Stimulated activated CD8-positive, alpha-beta memory T cell treated with anti-CD3 and anti-CD28 coated beads, Interleukin-12 subunit alpha, Interleukin-12 subunit beta, amount 100 ng/mL, for 4 hours (primary cell): ENCODE data around the gene MAJIN.

Source experiments
- DNase-seq: peaks from one replicate; pipeline ENCODE4 v3.0.0-alpha.2; 2020; ENCODE audit warnings: low read depth

The MAJIN gene

DNA sequence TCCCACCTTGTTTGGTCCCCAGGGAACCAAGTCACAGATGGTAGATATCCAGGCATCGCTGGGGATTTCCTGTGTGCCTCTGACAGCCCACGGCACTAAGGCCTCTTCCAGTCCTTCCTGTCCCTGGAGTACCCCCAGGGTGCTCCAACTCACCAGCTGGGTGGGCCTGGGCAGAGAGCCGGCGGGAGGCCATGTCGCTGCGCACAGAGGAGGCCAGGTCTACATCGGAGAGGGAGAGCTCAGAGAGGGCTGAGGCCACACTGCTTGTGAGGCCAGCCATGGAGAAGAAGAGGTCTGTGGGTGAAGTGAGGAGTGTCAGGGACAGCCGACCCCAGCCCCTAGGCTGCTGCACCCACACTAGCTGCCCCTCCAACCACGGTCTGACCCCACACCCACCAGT is 60.2 kb downstream of the MAJIN start:
- no peak for DNase-seq

DNA sequence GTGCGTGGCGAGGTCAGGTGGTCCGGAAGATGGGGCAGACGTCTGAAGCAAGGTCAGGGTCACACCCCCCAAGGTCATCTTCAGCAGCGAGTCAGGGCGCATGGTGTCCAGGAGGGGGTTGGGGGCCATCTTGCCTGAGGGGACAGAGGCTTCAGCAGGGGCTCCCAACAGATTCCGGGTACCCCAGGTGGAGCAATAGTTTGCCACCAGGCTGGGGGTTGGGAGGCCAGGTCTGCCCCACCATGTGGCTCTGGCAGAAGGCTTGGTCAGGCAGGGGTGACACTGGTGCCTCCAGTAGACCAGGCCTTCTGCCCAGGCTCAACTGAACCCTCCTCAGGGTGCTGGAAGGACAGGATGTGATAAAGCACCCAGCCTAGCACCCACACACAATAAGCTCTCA is 60.8 kb downstream of the MAJIN start:
- DNase-seq: no peak

DNA sequence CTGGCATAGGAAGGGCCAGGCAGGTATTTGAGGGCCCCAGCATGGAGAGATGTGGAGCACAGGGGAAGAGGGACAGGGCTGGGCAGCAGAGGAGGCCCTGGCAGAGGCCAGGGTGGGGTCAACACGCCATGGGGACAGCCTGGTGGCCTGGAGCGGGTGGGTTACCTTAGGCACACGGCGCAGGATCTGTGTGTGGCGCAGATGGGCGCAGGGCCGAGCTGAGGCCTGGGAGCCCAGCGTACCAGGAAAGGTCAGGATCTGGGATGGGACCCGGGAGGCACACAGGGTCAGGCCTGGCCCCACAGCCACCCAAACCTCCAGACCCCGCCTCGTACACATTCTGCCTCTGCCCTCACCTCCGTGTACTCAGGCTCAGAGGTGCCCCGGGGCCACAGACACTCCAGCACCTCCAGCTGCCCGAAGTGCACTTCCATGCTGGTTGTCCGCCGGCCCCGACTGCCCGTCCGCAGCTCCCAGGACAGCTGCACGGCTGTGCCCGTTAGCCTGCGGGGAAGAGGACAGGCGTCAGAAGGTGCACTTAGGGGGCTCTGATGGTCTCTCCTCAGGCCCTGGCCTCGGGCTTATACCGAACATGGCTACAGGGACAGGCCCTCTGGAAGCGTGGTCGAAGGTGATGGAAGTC is 61.3 kb downstream of the MAJIN start:
- no peak for DNase-seq

DNA sequence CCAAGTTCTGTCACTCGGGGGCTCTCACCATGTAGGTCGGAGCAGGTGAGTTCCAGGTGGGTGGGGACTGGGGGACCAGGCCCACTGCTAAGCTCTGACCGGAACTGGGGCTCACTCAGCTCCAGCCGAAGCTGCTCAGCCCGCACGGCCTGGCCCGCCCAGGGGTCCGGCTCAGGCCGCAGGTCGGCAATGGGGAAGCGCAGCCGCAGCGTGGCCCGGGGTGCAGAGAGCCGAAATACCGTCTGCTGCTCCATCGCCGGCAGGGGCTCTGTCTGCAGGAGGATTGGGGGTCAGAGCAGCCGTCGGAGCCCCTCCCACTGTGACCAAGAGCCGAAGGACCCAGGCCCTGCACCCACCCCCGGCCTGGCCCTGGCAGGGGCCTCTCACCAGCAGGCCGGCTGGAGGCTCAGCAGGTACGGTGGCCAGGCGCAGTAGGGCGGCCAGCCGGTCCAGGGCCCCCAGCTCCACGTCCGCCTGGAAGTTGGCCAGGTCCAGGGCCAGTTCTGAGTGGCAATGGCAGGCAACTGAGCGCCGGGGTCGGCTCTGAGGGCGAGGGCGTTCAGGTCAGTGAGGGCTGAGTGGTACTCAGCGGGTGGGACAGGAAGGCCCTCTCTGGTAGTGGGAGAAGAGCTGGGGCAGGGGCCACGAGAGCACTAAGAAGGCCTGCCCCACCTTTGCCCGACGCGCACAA is 62.1 kb downstream of the MAJIN start:
- no peak for DNase-seq

DNA sequence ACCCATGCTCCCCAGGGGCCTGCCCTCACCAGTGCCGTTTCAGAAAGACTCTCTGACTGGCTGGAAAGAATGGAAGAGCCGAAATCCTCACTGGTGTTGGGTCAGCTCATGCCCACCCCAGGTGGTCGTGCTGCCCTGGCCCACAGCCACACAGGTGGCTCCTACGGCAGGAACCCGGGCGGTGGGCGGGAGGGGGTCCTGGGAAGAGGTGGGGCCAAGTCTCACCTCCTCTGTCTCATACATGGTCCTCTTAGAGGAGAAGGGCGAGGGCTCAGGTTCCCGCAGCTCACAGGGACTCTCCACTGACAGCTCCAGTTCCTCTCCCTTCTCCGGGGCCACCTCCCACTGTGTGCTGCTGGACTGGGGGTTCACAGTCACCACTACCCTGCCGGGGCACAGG is 63.1 kb downstream of the MAJIN start:
- DNase-seq: no peak

DNA sequence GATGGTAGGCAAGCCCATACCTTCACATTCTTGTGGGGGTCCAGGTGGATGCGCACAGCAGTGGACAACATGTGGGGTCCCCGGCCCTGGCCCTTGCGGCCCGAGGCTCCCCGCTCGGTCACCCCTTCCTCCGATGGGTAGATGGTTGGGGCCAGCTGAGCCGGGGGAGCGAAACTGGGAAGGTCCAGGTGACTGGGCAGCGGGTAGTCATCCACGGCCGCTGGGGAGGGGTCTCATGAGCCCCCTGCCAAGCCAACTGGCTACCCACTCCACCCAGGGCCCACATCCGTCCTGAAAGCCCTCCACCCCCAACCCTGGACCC is 65.6 kb downstream of the MAJIN start:
- DNase-seq: no peak

DNA sequence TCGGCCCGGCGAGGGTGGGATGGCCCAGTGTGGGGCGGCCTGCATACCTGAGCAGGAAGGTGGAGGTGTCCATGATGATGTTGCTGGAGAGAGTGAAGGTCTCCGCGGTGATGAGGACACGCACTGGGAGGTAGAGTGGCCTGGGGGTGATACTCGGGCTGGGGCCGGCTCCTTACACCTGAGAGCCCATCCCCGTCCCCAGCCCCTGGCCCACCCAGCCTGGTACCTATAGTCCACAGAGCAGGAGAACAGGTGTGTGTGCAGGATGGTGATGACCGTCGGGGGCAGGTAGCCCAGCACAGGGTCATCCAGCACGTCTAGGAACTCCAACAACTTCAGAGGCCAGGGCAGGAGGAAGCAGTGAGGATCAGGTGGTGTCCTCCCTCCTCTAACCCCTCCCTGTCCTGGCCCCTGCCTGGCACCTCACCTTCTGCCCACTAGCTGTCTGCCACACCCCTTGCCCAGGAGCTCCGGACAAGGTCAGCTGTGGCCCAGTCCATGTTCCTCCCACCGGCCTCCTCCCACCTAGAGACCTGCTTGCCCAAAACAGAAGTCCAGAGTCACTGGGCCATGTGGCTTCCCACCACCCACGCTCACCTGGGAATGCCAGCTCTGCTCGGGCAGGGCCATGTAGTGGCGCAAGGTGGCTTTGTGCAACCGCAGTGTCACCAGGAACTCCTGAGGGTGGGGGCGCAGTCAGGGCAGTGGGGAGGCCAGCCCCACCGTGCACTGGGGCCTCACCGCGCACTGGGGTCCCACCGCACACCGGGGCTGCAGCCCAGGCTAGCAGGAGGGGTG is 66.2 kb downstream of the MAJIN start:
- no peak for DNase-seq

DNA sequence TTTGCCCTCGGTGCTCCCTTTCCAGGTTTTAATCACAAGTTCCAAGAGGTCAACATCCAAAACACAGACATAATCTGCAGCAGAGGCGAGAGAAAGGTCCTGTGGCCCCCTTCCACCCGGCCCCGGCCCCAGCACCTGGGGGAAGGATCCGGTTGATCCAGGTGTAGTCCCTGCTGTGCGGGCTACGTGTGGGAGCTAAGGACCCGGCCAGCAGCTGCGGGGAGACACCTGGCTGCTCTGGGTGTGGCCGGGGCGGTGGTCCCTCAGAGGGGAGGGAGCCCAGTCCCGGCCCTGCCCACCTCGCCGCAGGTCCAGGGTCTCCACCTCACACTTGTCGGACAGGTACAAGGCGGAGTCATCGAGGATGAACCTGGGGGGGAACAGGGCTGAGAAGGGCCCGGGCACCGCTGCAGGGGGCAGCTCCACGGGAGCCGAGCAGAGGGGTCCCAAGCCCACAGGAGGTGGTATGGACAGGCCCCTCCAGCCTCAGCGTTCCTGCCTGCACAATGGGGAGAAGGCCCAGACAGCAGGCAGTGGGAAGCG is 68.5 kb downstream of the MAJIN start:
- no peak for DNase-seq

DNA sequence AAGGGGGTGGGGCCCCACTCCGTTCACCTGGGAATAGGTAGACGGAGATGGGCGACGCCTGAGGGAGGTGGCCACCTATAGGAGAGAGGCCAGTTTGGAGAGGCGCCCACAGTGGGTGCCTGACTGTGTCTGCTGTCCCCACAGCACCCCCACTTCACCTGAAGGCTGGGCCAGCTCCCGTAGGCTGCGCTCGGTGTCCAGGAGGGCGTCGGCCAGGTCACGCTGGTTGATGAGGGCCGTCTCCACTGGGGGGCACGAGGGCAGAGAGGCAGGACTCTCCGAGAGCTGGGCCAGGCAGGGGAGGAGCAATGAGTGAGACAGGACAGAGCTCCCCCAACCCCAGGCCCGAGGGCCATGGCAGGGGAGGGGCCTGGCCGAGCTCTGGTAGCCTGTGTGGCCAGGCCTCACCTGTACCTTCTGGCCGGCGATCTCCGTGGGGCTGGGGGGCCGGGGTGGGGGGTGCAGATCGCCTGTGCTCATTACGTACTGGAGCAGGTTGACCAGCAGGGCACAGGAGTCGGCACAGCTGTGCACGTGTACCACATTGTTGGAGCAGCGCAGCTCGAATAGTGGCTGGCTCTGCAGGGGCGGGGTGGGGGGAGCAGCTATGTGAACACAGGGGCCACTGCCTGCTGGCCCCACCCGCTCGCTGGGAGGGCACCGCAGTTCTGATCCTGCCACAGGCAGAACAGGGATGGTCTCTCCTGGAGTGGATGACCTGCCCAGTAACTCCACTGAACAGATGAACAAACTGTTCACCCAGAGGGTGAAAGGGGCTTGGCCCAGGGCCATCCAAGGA is 69.6 kb downstream of the MAJIN start:
- DNase-seq: no peak

DNA sequence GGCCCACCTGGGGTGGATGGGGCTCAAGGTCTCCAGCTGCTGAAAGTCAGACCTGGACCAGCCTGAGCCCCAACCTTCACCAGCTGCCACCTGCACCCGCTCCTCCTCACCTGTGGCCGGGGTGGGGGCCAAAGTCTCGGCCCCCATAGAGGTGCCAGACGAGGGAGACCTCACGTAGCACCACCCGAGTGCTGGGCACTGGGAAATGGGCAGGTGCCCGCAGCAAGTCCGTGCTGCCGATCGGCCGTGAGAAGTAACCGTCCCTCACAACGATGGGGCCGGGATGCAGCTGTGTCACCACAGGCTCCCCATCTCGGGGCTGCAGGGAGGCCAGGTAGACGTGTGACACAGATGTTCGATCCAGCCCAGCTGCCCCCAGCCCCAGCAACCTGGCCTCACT is 71.1 kb downstream of the MAJIN start:
- DNase-seq: no peak

DNA sequence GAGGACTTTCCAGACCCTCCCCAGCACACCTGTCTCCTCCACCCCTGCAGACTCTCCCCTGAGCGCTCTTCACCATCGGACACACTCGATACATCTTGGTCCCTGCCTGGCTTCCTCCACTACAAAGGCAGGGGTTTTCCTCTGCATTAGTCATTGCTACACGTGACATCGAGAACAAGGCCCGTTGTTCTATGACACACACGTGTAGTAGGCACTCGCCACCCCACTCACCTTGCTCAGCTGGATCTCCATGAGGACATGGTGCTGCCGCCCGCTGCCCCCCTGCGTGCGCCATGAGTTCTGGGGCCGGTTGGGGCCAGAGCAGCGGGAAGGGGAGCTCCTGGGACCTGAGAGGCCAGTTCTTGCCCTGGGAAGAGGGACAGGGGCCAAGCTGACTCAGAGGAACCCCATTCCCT is 71.6 kb downstream of the MAJIN start:
- no peak for DNase-seq

DNA sequence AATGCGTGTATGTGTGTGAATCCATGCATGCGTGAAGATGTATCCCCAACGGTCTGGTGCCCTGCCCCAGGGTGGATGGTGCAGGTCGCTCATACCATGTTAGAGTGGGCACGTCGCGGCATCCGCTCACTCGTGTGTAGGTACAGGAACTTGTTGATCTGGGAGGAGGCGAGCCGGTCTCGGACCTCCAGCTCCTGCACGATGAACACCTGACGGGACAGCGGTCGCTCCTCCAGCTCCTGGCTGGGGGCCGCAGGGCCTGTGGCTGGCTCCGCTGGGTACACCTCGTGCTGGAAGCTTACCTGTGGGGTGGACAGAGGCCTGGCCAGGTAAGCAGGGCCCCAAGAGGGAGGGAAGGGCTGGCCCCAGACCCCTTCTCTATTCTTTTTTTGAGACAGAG is 73.4 kb downstream of the MAJIN start:
- DNase-seq: no peak

DNA sequence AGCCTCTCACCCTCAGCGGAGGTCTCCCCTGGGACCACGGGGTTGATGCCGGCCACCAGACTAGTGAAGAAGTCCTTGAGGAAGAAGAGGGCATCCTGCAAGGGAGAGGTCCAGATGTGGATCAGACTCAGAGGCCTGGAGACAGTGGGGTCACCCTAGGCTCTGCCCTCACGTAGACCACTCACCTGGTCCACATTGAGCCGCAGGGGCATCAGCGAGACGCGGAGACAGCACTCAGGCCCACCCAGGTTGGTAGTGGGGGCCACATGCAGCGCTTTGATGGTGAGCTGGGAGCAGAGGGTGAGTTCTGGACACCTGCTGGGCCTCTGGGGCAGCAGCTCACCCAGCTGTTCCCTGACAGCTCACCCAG is 73.8 kb downstream of the MAJIN start:
- DNase-seq: no peak

DNA sequence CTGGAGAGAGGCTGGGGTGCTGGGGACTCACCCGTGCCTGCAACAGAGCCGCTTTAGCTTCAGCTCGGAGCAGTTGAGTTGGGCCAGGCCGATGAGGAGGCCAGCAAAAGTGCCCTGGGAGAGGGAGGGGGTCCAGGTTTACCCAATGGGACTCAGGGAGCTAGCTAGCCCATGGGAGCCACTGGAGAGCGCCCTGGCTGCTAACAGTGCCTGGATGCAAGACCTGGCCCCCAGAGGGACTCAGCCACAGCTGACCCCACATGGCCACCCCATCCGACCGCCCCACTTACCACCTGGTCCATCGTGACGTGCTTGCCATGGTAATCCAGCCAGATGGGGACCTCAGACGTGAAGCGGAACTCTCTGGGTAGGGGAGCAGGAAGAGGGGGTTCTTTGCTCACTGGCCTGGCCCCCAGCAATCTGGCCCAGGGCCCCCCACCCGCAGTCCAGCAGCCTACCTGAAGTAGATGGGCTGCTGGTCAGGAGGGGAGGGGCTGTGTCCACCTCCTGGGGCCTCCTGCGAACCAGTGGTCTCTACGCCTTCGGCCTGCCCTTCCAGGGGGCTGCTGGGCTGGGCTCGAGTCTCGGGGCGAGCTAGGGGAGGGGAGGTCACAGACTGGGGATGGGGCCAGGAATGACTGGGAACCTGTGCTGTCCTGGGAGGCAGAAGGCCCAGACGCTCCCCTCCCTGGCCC is 74.4 kb downstream of the MAJIN start:
- DNase-seq: no peak

DNA sequence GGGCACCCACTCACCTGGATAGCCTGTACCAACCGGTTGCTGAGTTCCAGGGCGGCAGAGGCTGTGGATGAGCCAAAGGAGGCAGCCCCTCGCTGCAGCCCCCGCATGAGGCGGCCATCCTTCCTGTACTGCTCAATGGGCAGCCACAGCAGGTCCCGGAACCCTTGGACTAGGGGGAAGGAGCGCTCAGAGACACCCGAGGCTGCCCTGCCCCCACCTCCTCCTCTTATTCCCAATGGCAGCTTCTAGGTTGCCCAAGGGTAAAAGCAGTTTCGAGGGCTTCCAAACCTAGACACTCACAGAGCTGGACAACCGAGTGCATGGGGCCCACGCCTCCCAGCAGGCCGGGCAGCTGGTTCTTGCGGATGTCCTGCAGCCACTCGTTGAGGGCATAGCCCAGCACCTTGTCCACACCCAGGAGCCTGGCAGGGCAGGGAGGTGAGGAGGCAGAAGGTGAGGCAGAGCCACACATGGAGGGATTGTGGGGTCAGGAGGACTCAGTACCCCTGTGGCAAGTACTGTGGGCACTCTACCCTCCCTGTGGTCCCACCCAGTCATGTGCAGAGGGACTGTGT is 75.4 kb downstream of the MAJIN start:
- no peak for DNase-seq

DNA sequence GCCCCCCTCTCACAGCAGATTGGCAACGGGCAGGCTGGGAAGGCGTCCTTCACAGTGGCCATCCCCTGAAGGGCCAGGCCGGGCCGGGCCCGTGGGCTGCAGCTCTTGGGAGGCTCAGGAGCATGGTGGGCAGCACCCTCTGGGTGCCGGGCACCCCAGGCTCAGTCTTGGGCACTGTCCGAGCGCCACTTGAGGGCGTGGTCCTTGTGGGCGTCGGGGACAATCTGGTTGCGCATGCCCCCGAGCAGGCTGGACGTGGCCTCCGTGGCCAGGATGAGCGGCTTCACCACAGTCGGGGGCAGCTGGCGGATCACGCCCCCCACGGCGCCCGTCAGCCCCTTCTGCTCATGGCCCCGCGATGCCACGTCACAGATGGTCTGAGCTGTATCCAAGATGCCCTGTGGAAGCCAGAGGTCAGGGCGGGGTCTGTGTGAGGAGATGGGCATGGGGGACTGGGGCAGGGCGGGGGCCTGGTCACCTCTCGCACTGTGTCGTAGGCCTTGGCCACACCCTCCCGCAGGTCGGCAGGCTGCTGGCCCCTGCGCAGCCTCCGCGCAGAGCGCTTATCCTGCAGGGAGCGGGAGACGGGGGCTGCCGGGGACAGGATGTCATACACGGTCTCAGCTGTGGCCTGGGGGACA is 77.0 kb downstream of the MAJIN start:
- DNase-seq: no peak

DNA sequence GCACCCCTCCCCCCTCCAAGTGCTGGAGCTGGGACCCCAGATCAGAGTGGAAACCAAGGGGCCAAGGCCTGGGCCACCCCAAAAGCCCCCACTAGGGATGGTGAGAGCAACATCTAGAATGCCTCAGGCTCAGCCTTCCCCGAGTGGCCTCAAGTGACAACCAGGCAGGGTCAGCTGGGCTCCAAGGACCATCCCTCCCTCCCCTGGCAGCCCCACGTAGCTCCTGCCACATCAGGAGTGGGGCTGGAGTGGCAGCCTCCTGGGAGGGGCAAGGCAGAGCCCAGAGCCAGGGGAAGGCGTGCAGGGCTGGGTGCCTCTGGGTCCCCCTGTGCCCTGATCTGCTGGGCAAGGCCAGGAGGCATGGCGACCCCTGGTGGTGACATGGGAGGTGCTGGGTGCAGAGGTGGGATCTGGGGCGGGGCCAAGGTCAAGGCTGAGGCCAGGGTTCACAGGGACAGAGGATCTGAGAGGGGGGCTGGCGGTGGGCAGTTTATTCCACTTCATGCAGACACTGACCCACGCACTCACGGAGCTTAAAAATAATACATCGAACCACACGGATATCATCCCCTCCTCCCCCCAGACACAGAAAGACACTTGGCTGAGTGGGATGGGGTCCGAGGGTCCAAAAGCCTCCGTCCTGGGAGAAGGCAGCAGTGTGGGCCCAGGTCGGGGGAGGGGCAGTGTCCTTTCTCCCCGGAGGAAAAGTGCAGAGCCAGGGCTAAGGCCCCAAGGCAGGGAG is 77.7 kb downstream of the MAJIN start:
- DNase-seq: peak; percentile 76

DNA sequence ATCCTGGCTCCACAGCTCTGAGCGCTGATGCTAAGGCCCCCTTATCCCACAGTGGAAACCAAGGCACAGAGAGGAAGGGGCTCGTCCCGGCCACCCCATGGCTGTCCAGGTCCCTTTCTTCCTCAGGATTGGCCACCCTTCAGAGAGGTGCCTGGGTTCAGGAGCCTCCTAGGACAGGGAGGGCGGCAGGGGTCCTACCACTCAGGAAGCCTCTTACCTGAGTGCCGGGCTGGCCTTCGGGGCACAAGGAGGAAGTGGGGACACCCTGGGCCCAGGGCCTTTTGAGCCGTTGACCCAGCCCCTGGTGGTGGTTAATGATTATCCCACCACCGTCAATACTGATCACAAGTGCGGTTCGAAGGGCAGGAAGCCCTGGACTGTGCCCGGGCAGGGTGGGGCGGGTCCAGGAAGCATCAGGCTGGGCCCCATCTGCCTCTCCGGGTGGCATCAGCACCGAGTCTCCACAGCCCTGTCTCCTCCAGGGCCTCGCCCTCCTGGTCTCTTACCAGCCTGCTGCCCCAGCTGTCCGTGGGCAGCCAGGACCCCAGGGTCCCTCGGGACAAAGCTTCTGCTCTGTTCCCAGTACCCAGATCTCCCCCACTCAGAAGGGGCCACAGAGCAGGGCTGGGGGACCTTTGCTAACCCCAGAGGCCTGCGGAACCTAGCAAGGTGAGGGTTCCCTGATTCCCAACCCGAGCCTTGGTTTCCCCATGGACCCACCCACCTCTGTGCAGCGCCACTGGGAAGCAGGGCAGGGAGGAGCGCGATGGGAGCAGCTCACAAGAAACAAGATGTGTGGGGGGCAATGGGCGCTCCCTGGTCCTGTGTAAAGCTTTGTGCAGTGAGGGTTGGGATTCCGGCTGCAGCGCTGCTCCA is 78.5 kb downstream of the MAJIN start:
- no peak for DNase-seq

DNA sequence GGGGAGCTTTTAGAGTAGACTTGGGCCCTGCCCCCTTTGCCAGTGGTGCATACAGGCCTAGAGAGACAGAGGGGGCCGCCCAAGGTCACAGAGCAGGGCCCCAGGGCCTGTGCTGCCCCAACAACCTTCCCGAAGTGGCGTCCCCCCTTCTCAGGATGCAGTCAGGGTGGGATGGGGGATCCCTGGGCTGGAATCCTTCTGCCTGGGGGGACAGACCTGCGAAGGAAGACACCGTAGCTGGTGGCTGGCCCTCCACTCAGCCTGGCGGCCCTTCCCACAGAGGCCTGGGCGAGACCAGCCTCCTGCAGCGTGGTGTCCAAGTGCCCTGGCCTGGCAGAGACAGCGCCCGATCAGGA is 79.1 kb downstream of the MAJIN start:
- DNase-seq: no peak
